ENCODE measurements around the gene CCDC149.

CCDC149 gene

DNA sequence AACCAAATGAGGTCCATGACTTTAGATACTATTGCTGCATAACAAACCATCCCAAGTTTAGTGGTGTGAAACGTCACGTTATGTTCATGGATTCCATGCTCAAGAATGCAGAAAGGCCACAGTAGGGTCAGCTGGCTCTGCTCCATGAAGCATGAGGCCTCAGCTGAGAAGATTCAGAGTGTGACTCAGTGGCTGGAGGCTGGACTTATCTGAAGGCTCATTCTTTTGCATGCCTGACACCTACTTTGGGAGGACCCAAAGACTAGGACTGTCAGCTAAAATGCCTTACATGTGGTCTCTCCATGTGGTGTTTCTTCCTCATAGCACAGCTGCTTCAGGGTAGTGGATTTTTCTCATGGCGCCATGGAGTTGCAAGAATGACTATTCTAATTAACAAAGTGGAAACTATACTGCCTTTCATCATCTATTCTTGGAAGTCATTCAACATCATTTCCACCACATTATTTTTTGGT lies 11.5 kb upstream of the CCDC149 start:
- H3K9ac ChIP-seq (ENCODE audit: low read length), result no peak overlapping the region
- TF ChIP-seq, protein P1, sequence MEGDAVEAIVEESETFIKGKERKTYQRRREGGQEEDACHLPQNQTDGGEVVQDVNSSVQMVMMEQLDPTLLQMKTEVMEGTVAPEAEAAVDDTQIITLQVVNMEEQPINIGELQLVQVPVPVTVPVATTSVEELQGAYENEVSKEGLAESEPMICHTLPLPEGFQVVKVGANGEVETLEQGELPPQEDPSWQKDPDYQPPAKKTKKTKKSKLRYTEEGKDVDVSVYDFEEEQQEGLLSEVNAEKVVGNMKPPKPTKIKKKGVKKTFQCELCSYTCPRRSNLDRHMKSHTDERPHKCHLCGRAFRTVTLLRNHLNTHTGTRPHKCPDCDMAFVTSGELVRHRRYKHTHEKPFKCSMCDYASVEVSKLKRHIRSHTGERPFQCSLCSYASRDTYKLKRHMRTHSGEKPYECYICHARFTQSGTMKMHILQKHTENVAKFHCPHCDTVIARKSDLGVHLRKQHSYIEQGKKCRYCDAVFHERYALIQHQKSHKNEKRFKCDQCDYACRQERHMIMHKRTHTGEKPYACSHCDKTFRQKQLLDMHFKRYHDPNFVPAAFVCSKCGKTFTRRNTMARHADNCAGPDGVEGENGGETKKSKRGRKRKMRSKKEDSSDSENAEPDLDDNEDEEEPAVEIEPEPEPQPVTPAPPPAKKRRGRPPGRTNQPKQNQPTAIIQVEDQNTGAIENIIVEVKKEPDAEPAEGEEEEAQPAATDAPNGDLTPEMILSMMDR (IDR thresholded peaks at IDR 0.05; ENCODE audit: low read length), result no peak
- TF ChIP-seq EZH2 (IDR thresholded peaks at IDR 0.05; ENCODE audit: borderline replicate concordance, low read length), result no peak
- H3K79me2 ChIP-seq (ENCODE audit: insufficient read depth, low read length), result no peaks in the 10 kb centered on the region
- no peaks in the 10 kb centered on the region for H3K36me3 ChIP-seq (ENCODE audit: insufficient read depth, low read length)
- no peak overlapping the region for H3K27ac ChIP-seq (ENCODE audit: low read depth, low read length, poor library complexity, severe bottlenecking)
- no peak overlapping the region for H3K4me2 ChIP-seq (ENCODE audit: low read length)
- no peaks in the 10 kb centered on the region for H3K4me1 ChIP-seq (ENCODE audit: insufficient read depth, low read length, severe bottlenecking)
- no peaks in the 10 kb centered on the region for H3K27me3 ChIP-seq (ENCODE audit: insufficient read depth, low read length)
- no peaks in the 10 kb centered on the region for H3K9me2 ChIP-seq (ENCODE audit: low read depth, low read length)
- no peak overlapping the region for H3K4me3 ChIP-seq (ENCODE audit: low read depth, low read length, poor library complexity, severe bottlenecking)
- H3F3A ChIP-seq (ENCODE audit: insufficient read depth, low read length), result no peaks in the 10 kb centered on the region
- no peak overlapping the region for H2AFZ ChIP-seq (ENCODE audit: low read length)
- H3K9me3 ChIP-seq (ENCODE audit: low read length), result no peaks in the 10 kb centered on the region
- H4K20me1 ChIP-seq (ENCODE audit: insufficient read depth, low read length), result no peaks in the 10 kb centered on the region

DNA sequence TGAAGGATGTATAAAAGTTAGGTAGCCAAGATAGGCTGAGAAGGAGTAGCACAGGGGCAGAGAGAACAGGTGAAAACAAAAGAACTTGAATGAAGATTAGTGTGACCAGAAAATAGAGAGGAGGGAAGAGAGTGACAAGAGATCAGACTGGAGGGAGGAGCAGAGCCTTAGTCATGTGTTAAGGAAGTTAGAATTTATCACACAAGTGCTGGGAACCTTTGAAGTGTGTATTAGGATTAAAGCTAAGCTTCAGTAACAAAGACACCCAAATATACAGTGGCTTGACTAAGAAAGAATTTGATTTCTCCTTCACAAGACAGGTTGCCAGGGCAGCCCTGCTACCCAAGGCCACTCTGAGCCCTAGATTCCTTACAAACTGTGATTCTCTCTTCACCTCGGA lies 10.7 kb upstream of the CCDC149 start:
- H4K20me1 ChIP-seq (ENCODE audit: insufficient read depth, low read length), result no peaks in the 10 kb centered on the region
- H3K4me3 ChIP-seq (ENCODE audit: low read depth, low read length, poor library complexity, severe bottlenecking), result no peak overlapping the region
- H3K27me3 ChIP-seq (ENCODE audit: insufficient read depth, low read length), result no peaks in the 10 kb centered on the region
- no peak overlapping the region for H3K4me2 ChIP-seq (ENCODE audit: low read length)
- H3K36me3 ChIP-seq (ENCODE audit: insufficient read depth, low read length), result no peaks in the 10 kb centered on the region
- no peak overlapping the region for H3K9ac ChIP-seq (ENCODE audit: low read length)
- no peaks in the 10 kb centered on the region for H3K9me2 ChIP-seq (ENCODE audit: low read depth, low read length)
- H3K4me1 ChIP-seq (ENCODE audit: insufficient read depth, low read length, severe bottlenecking), result no peaks in the 10 kb centered on the region
- no peak overlapping the region for H2AFZ ChIP-seq (ENCODE audit: low read length)
- H3K27ac ChIP-seq (ENCODE audit: low read depth, low read length, poor library complexity, severe bottlenecking), result no peak overlapping the region
- H3F3A ChIP-seq (ENCODE audit: insufficient read depth, low read length), result no peaks in the 10 kb centered on the region
- H3K9me3 ChIP-seq (ENCODE audit: low read length), result no peaks in the 10 kb centered on the region
- no peaks in the 10 kb centered on the region for H3K79me2 ChIP-seq (ENCODE audit: insufficient read depth, low read length)
- no peak for TF ChIP-seq EZH2 (IDR thresholded peaks at IDR 0.05; ENCODE audit: borderline replicate concordance, low read length)
- TF ChIP-seq, protein P1 (IDR thresholded peaks at IDR 0.05; ENCODE audit: low read length), result no peak

DNA sequence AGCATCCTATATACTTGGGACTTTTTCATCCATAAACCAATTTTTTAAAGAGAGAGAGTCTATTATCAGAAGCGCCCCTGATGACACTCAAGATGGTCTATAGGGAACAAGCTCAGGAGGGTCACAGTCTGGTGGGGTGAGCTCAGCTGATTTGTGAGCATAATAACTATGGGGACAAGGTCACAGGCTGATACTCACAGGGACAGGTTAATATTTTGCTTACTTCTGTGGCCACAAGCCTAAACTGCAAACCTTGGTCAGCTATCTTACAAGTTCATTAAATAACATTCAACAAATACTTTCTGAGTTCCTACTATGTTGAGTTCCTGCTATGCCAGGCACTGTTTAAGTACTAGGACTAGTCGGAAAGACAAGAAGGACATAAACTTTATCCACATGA lies 10.2 kb upstream of the CCDC149 start:
- no peak overlapping the region for H3K4me2 ChIP-seq (ENCODE audit: low read length)
- H3K9me3 ChIP-seq (ENCODE audit: low read length), result no peaks in the 10 kb centered on the region
- no peaks in the 10 kb centered on the region for H4K20me1 ChIP-seq (ENCODE audit: insufficient read depth, low read length)
- H3K4me1 ChIP-seq (ENCODE audit: insufficient read depth, low read length, severe bottlenecking), result no peaks in the 10 kb centered on the region
- H2AFZ ChIP-seq (ENCODE audit: low read length), result no peak overlapping the region
- H3F3A ChIP-seq (ENCODE audit: insufficient read depth, low read length), result no peaks in the 10 kb centered on the region
- no peaks in the 10 kb centered on the region for H3K79me2 ChIP-seq (ENCODE audit: insufficient read depth, low read length)
- no peaks in the 10 kb centered on the region for H3K36me3 ChIP-seq (ENCODE audit: insufficient read depth, low read length)
- H3K9ac ChIP-seq (ENCODE audit: low read length), result no peak overlapping the region
- no peaks in the 10 kb centered on the region for H3K9me2 ChIP-seq (ENCODE audit: low read depth, low read length)
- TF ChIP-seq, protein P1 (IDR thresholded peaks at IDR 0.05; ENCODE audit: low read length), result no peak
- TF ChIP-seq EZH2 (IDR thresholded peaks at IDR 0.05; ENCODE audit: borderline replicate concordance, low read length), result no peak
- H3K27ac ChIP-seq (ENCODE audit: low read depth, low read length, poor library complexity, severe bottlenecking), result no peak overlapping the region
- no peaks in the 10 kb centered on the region for H3K27me3 ChIP-seq (ENCODE audit: insufficient read depth, low read length)
- H3K4me3 ChIP-seq (ENCODE audit: low read depth, low read length, poor library complexity, severe bottlenecking), result no peak overlapping the region
